GM19452 (cell line): ENCODE data around the gene PHB1.
"Not testable (repeated sequence)": the region's sequence is repeated elsewhere in the genome, so short reads cannot be mapped to it uniquely, and the experiment has no call there.

Experiments used
- ATAC-seq: cut with Tn5 transposase; IDR thresholded peaks from one replicate; pipeline ENCODE4 v1.9.1; 2021; ENCODE audit not compliant: unreplicated experiment

The PHB1 gene

GRCh38 chr17:49439673-49440571, 25.2 kb upstream of the PHB1 start:
- ATAC-seq: no peak

DNA sequence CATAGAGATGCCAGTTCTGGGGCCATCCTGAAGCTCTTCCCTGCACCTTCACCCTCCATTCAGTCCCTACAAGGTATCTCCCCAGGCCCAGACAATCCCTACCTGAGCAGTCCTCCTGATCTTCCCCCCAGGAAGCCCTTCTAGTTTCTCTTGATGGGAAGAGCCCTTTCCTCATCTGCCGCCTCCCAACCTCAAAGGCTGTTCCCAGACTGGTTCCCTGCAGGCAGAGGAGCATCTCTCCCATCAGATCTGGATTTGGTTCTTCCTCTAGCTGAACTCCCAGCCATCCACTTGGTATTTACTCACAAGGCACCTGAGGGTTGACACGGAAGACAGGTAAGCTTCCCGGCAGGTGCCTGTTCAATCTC, 24.6 kb upstream of the PHB1 start:
- ATAC-seq: no peak

GRCh38 chr17:49438436-49439278, 24.0 kb upstream of the PHB1 start:
- no peak for ATAC-seq

DNA sequence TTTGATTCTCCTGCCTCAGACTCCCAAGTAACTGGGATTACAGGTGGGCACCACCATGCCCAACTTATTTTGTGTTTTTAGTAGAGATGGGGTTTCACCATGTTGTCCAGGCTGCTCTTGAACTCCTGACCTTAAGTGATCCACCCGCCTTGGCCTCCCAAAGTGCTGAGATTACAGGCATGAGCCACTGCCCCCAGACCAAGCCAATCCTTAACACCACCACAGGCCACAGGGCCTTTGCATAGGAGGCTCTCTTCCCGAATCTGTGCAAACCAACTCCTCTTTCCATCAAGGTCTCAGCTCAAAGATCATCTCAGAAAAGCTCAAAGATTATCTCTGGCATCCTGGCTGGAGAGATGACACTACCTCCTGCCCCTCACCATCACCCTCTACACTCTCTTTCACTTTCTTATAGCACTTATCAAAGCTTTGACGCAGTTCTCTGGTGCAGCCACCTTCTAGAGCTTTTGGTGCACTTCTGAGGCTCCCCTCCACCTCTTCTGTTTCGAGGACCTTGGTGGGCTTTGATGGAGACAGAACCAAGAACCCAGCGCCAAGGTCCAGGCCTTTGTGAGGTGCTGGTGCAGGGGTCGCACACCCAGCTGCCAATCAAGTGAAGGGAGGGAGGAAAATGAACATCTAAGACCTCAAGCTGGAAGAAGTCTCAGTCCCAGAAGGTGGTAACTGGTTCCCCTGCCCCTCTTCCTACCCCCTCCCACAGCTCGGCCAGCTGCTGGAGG, 23.2 kb upstream of the PHB1 start:
- ATAC-seq: no peak

DNA sequence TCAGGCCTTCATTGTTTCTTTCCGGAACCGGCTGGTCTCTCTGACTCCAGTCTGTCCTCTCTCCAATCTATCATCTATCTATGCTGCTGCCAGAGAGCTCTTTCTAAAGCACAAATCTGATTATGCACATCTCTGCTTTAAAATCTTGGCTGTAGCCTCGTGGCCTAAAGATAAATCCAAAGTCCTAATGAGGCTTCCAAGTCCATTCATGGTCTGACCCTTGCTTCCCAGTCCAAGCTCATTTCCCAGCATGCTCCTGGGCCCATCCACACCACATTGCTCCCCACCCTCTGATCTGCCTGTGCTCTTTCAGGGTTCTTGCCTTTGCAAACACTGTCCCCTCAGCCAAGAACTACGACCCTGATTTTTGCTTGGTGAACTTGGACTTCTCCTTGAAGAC, 21.5 kb upstream of the PHB1 start:
- ATAC-seq: no peak

DNA sequence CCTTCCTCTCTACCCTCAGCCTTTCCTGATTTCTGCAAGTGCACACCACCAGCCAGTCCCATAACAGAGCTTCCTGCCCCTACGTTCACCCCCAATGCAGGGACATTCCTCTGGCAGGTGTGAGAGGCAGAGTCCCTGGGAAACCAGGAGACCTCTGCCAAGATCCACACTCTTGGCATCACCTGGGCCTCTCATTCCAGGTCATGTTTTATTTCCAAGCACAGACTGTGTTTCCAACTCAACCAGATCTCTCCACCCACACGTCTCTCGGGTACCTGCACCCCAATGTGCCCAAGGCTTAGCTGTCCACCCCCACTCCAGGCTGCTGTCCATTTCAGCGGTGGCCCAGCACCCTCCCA, 21.0 kb upstream of the PHB1 start:
- ATAC-seq: no peak

DNA sequence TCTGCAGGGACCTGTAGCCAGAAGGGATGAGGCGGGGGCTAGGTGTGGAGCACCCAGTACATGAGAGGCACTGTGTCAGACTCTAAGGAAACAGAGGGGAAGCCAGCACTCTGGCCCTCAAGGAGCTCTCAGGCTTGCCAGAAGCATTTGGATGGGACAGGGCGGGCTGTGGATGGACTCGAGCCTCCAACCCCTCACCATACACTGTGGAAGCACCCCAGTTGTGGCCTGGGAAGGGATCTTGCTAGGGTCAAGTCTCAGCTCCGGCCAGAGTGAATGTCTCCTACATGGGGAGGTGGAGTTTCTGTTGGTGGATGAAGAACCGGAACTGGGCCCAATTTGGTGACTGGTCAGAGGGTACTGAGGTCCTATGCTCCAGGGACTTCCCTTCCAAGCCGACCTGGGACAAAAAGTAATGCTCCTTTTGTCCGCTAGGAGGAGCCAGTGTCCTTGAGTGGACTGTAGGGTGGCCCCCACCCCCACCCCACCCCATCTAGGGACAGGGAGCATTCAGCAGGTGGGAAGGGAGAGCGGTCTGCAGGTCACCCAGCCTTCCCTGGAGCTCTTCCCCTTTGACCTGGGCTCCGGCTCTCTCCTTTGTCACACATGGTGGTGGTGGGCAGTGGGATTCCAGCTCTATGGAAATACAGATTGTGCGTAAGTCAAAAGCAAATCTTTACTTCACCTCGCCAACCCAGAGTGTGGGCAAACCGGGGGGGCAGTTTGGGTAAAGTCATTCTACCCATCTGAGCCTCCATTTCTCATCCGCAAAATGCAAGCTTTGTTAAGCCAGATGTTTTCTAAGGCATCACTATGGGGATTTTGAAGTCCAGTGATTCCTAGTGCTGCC, 20.4 kb upstream of the PHB1 start:
- ATAC-seq: no peak

- no peak for ATAC-seq
These were observed 18.5 kb upstream of the PHB1 start for GRCh38 chr17:49433000-49433694.

GRCh38 chr17:49431743-49432142, 17.1 kb upstream of the PHB1 start:
- no peak for ATAC-seq

DNA sequence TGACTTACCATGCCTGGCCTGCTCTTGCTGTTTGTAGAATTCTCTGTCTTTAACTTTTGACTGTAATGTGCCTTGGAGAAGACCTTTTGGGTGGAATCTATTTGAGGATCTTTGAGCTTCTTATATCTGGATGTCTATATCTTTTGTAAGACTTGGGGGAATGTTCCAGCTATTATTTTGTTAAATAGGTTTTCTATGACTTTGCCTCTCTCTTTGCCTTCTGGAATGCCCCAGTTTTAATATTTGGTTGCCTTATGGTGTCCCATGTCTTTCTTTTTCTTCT, 10.3 kb upstream of the PHB1 start:
- no peak for ATAC-seq

- not testable (repeated sequence) for ATAC-seq
These were observed 9.8 kb upstream of the PHB1 start for GRCh38 chr17:49424276-49425003.

DNA sequence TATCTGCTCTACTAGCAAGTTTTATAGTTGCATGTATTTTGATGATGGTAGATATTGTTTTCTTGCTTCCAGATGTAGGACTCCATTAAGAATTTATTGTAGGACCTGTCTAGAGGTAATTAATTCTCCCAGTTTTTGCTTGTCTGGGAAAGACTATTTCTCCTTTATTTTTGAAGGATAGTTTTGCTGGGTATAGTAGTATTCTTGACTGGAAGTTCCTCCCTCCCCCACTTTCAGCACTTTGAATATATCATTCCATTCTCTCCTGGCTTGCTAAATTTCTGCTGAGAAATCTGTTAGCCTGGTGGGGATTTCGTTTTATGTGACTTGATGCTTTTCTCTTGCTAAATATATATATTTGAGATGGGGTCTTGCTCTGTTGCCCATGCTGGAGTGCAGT, 8.0 kb upstream of the PHB1 start:
- no peak for ATAC-seq

GRCh38 chr17:49419761-49420160, 5.1 kb upstream of the PHB1 start:
- not testable (repeated sequence) for ATAC-seq

GRCh38 chr17:49418754-49419740, 4.4 kb upstream of the PHB1 start:
- ATAC-seq: not testable (repeated sequence)

DNA sequence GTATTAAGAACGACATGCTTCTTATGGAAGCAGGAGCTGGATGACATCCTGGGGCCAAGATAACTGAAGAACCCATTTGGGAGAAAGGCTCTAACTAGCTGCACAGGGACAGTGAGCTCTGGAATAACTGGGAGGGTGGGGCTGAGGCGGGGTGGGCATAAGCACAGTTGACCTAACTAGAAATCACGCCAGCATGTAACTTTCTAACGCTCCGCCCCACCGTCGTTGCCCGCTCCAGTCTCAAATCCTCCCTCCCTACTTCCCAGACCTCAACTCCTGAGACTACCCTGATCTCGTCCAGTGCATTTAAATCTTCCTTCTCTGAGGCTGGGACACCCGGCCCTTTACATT, 436 bp downstream of the PHB1 start:
- ATAC-seq: no peak

- no peak for ATAC-seq
These were observed 5.6 kb downstream of the PHB1 start for GRCh38 chr17:49409066-49409465.

- ATAC-seq: no peak
These were observed 6.6 kb downstream of the PHB1 start for GRCh38 chr17:49407981-49408501.

DNA sequence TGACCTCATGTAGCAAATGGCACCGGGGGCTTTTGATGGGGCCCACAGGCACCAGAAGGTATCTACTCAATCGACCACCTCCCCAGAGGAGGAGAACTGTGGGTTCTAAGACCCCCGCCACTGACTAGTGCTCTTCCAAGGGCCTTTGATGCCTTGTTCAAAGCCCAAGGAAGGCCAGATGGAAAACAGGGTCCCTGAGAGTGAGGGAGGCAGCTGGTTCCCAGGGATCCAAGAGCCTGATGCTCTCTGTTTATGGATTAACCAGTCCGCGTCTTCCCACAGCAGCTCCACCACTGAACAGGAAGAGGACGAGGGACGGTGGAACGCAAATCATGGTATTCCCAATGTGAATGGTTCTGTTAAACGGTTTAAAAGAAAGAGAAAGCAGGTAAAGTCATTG, 7.6 kb downstream of the PHB1 start:
- ATAC-seq: no peak
